HG03342 (cell line): Measurements from ENCODE around the gene EME1.
"Not testable (repeated sequence)": the region's sequence is repeated elsewhere in the genome, so short reads cannot be mapped to it uniquely, and the experiment has no call there.

Experiments
- ATAC-seq: cut with Tn5 transposase; IDR thresholded peaks from one replicate; pipeline ENCODE4 v1.9.1; 2021; ENCODE audit warnings: mild to moderate bottlenecking, moderate library complexity; ENCODE audit not compliant: unreplicated experiment

EME1 gene

DNA sequence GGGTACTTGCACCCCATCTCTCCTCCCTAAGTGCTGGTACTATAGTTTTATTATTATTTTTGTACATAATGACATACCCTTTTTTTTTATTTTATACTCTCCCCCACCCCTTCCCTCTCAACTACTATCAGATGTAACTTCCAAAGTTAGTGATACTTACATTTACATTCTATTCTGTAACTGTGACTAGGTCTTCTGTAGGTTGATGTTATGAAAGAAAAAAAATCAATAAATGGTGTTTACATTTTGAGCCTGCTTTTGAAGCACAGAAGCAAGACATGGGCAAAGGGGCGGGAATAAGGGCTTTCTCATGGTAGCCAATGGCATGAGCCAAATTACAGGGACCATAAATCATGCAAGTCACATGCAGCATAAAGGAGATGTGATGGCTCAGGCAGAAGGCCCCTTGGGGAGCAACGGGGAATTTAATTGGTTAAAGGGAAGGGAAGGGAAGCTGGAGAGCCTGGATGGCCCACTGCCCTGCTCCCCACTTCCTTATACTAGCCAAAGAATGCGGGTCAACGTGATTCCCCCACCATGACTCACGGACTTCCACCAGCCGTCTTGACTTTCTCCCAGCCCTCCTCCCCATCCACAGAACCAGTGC, 50.6 kb downstream of the EME1 start:
- no peak for ATAC-seq

DNA sequence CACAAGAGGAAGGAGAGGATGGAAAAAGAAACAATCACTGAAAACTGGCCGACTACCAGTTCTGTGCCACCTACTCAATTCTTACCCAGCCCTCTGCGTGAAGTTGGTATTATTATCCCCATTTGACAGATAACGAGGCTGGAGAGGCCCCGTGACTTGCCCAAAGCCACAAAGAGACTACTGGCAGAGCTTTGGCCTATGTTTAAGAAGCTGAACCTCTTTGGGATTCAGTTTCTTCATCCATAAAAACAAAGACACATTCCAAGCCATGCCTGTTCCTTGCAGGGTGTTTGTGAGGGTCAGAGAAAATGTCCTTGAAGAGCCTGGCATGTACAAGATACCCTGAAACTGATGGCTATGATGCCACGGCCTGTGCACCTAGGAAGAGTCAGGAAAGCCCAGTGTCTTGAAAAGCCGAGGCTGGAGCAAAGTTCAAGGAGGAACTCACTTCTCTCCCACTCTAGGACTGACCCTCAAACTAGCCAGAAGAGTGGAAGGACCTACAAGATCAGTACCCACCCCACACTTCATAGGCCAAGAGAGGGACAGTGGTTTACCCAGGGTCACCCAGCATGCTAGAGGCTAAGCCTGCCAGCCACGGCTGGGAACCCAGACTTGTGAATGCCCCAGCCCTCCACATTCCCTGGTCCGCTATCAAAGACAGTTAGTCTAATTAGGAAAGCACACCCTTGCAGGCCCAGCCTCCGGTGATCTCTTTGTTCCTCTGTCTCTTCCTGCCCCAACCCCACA, 51.4 kb downstream of the EME1 start:
- ATAC-seq = no peak

DNA sequence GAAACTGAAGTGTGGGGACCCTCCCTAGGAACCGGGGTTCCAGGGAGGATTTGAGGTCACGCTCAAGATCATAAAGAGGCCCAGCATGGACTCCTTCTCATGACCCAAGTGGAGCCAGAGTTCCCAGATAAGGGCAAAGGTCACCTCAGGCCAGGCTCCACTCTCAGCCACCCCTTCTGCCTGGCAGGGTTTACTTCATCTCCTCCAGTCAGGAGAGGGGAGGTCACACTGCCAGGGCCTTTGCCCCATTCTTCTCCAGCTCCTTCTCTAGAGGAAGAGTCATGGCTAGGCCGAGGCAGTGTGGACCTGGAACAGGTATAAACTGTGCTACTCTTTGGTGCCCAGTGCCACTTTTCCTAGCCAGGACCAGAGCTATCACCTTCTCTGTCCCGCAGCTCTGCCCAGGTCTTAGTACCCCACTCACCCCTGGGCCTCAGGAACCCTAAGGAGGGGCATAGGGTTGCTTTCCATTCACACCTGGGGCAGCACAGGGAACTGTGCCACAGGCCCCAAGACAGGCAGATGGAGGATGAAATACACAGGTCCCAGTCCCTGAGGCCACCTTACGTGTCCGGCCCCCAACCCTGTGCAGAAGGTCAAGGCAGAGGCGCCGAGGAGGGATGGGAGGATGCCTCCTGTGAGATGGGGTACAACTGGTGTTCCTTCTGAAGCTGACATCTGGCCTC, 52.1 kb downstream of the EME1 start:
- ATAC-seq = no peak

DNA sequence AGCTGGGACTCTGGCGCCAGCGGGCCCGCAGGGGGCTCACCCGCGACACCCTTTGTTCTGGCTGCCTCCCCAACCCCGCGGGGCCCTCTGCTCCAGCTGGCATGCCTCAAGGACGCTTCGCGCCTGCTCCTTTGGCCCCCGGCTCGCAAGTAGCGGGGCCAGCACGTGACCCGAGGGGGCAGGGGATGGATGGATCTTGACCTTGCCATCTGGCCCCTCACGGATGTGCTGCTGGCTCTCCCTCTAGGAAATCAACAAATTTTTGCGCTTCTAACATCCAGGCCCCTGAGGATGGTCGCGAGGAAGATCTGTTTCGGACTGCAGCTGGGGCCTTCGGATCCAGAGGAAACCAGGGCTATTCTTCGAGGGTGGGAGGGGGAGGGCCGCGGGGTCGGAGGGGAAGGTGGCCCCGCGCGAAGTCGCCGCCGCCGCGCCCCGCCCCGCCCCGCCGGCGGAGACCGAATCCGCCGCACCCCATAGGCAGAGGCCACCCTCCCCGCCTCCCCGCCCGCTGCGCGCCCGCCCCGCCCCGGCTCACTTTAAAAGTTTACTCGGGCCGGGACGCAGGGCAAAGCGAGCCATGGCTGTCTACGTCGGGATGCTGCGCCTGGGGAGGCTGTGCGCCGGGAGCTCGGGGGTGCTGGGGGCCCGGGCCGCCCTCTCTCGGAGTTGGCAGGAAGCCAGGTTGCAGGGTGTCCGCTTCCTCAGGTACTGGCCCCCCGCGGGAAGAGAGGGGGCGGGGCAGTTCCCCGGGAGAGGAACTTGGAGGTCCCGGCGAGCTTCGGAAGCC, 52.8 kb downstream of the EME1 start, which contains the start of gene ACSF2:
ACSF2 (plus strand) TSS at position 537 of the 790 bp plus-strand sequence; CDS start at position 581, 44 bp downstream.
- ATAC-seq = peak; percentile 54

DNA sequence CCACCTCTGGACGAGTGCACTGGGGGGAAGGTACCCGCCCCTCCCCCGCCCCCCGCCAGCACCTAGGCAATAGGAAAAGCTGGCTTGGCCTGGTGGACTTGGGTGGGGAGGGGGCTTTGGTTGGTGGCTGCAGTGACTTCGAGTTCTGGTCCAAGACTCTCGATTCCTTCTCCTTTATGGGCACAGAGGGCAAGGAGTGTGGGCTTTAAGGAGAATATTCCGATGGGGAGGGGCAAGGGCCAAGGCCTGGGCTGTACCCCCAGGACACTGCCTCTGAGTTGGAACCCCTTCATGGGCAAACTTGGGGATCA, 53.4 kb downstream of the EME1 start:
- no peak for ATAC-seq

DNA sequence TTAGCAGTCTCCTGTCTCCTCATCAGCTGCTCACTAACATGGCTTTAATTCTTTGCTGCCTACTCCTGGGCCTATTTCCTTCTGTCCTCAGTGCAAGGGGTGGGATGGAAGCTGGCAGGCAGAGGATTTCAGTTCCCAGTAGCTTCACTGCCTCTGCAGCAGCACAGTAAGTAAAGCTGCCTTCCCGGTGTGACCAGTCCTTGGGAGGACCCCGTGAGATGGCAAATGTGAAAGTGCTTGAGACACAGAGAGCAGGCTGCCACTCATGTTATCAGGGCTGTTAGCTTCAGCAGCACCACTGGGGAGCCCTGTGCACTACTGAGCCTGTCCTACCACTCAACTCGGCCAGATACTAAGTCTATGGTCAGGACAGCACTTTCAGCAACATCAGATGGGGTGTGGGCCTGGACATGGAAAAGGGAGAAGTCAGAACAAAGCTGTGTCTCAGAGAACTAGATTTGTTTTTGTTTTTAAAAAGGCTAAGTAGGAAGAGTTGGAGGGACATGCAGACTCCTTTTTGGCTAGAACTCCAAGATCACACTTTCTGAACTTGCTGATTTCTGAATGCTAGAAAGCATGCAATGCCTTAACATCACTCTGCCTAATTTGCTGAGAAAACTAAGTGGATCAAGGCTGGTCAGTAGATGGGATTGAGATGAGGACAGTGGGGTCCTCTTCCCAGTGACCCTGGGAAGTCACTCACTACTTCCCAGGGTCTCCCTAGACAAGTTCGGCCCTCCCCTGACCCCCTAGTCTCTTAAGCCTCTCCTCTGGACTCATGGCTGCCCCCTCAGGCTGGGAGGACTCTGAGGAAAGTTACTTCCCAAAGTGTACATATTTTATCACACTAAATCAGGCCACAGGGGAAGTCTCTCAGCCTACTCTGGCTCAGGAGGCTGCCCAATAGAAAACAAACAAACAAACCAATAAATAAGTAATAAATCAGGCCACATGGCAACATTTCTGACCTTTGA, 54.1 kb downstream of the EME1 start:
- ATAC-seq = no peak

DNA sequence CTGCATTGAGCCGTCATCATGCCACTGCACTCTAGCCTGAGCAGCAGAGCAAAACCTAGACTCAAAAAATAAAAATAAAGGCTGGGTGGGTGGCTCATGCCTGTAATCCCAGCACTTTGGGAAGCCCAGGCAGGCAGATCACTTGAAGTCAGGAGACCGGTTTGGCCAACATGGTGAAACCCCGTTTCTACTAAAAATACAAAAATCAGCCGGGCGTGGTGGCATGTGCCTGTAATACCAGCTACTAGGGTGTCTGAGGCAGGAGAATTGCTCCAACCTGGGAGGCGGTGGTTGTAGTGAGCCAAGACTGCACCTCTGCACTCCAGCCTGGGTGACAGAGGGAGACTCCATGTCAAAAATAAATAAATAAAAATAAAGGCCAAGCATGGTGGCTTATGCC, 55.1 kb downstream of the EME1 start:
- ATAC-seq = not testable (repeated sequence)

DNA sequence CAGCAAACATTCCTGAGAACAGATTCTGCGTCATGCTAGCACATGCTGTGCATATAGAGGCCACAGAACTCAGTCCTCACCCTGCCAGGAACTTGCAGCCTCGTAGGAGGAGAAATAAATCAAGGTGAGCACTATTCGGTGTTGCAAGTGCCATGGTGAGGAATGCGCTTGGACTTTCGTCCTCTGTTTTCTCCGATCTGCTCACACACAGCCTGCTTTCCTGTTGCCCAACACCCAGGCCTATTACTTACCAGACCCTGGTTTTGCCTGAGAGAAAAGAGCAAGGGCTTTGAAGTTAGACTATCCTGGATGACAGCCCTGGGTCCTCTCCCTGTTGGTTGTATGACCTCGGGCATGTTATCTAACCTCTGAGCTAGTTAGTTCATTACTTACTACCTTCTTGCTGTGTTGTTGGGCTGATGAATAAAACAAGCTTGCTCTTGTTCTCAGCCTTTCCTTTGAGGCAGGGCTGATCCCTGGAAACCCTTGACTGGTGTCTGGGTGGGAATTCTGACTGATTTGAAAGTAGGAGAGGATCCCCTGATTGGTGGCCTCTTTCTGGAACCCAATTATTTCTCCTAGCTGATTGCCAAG, 55.9 kb downstream of the EME1 start:
- no peak for ATAC-seq

DNA sequence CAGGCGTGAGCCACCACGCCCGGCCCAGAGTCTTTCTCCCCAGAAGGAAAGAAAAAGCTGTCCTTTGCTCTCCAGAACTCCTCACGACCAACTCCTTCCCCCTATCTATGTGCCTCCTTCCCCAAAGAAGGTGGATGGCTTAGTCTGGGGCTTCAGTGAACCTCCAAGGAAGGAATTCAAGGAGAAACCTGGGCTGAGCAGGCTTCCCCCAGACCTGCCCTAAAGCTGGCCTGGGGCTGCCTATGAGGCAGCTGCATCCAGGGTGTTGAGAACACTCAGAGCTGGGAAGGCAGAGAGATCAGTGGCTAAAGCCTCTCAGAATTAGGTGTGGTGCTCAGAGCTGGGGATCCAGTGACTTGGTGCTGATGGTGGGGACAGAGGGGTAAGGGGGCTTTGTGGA, 56.8 kb downstream of the EME1 start:
- no peak for ATAC-seq
